Right renal pelvis (tissue), 4 donors: ENCODE measurements around the gene ASF1B. TPM values are rescaled to one million over a fixed set of nuclear protein-coding genes. Genes with fewer than 3 reads are reported as not detected.
A peak's percentile ranks its signal among the peaks of the same experiment; 100 is the strongest.
"Not testable (repeated sequence)": the region's sequence is repeated elsewhere in the genome, so short reads cannot be mapped to it uniquely, and the experiment has no call there.

ENCODE experiments used
- DNase-seq, 4 donors: peaks; one replicate each; pipeline ENCODE4 v3.0.0-alpha.2; 2013; ENCODE audit warnings: low read depth in 4 of 4, low spot score in 3 of 4, missing footprints in 1 of 4
- polyA plus RNA-seq, 4 donors: library from polyadenylated mRNA; unstranded; fragments of 120-200 nt; gene quantifications; one replicate each; pipeline ENCODE4 v1.2.1, GENCODE V29; 2013; ENCODE audit not compliant: insufficient read length in 4 of 4

The ASF1B gene
- 10 to 100 TPM; 17.5 to 22.7 (median 20.4) TPM for polyA plus RNA-seq

DNA sequence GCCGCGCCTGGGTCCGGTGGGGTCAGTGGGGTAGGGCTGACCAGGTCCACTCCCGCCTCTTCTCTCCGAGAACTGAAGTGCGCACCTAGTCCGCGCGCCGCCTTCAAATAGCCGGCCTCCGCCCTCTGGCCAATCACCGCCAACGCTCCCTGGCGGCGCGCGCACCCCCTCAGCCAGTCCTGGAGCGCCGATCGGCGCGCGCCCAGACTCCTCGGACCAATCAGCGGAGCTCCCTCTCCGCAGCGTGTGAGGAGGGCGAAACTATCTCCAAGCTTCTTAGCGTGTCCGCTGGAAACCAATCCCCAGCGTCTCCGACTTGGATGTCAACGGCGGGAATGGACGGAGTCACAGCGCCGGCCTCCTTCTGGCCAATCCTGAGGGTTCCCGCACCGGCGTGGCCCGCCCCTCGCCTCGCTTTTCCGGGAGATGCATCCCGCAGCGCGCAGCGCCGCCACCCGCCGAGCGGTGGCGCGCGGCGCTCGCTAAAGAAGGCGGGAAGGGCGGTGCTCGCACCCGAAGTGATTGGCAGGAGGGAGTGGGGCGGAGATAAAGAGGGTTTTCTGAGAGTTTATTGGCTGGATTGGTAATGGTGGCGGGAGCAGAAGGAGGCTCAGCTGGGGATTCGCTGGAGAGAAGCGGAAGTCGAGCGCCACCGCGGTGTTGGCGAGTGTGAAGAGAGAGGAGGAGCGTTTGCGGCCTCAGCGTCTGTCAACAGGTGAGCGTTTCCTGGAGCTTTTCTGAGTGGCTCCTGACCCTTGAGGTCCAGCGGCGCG is at the start of gene ASF1B:
Gene ASF1B (minus strand): TSS at position 81 of the 773 bp plus-strand sequence. CDS start 133 bp downstream, outside the sequence.
- peak; percentile 98 to 99 (median 98) for DNase-seq

DNA sequence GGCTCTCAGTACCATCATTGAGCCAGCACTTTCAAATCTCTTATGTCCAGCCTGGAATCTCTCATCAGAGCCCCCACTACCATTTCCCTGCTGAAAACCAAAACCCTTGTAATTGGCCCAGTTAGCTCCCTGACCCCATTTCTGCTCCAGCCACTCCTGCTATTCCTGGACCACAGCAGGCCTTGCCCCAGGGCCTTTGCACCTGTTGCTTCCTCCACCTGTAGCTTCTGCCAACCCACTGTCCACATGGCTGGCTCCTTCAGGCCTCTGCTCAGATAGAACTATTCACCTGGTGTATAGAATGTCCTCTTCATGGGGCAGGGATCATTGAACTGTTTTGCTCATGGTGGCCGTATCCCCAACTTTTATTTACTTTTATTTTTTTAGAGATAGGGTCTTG is 49.3 kb upstream of the ASF1B start:
- DNase-seq, result not testable (repeated sequence)

DNA sequence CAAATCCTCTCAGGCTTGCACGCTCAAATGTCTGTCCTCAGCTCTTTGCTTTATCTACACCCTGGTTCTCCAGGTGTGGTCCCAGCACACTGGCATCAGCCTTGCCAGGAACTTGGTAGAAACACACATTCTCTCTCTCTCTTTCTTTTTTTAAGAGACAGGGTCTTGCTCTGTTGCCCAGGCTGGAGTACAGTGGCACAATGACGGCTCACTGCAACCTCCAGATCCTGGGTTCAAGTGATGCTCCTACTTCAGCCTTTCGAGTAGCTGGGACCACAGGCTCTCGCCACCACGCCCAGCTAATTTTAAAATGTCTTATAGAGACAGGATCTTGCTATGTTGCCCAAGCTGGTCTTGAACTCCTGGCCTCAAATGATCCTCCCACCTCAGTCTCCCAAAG is 48.8 kb upstream of the ASF1B start:
- no peak for DNase-seq

DNA sequence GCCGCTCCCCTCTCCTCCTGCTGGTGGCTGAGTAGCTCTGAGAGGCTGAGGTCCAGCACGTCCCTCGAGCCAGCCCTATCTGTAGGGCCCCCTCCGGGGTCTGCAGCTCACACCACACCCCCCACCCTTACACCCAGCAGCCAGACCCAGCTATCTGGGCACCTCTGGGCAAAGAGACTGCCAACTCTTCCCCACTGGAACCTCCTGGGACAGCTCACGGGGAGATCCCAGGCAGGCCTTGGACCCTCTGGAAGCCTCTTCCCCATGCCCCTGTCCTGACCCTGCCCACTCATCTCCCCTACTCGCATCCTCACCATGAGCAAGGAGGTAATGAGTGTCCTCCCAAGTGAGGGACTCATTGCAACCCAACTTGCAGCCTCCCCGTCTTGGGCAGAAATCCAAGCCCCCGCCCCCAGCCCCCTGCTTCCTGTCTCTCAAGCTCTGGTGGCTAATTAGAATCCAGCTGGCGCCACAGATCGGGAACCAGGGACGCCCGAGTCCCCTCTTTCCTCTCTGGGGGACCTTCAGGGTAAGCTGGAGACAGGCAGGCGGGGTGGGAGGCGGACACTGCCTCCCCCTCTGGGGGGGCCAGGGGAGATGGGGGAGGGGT is 47.5 kb upstream of the ASF1B start:
- DNase-seq, result no peak

DNA sequence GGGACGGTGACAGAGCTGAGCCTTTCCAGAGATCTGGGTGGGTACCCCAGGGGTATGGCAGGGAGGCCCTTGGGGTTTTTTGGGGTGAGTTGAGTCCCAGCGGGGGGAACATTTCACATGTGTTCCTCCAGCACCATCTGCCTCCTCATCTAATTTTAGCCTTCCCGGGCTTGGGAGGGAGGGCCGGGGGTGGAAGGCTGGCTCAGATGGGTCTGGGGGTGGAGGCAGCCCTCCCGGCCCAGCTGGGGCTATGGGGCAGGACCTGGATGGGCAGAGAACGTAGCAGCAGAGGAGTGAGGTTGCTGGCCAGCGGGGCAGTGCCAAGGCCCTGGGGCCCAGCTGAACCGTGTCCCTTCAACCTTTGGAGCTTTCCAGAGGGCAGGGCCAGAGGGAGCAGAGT is 46.1 kb upstream of the ASF1B start:
- no peak for DNase-seq

DNA sequence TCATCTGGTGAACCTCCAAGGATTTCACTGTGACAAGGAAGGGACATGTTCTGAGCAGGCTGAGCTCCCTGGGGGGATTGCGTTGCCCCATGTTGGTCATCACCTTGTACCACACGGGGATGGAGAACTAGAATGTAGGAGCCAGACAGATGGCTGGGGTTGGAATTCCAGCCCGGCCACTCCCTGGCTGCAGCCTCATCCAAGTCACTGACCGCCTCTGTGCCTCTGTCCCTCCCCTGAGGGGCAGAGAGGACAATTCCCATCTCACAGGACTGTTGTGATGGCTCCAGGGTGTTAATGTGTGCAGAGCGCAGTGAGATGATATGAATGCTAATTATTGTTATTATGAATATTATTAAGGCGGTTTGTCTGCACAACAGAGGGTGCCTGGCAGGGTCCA is 45.5 kb upstream of the ASF1B start:
- no peak for DNase-seq

DNA sequence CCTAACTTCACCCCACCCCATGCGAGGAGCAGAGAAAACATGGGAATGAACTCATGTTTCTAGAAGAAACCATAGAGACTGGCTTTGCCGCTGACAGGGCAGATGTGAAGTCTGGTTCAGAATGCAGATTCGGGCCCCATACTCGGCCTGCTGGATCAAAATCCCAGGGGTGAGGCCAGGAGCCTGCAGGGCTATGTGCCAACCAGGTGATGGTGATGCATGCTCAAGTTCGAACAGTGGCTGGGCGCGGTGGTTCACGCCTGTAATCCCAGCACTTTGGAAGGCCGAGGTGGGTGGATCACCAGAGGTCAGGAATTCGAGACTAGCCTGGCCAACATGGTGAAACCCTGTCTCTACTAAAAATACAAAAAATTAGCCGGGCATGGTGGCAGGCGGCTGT is 44.8 kb upstream of the ASF1B start:
- not testable (repeated sequence) for DNase-seq

DNA sequence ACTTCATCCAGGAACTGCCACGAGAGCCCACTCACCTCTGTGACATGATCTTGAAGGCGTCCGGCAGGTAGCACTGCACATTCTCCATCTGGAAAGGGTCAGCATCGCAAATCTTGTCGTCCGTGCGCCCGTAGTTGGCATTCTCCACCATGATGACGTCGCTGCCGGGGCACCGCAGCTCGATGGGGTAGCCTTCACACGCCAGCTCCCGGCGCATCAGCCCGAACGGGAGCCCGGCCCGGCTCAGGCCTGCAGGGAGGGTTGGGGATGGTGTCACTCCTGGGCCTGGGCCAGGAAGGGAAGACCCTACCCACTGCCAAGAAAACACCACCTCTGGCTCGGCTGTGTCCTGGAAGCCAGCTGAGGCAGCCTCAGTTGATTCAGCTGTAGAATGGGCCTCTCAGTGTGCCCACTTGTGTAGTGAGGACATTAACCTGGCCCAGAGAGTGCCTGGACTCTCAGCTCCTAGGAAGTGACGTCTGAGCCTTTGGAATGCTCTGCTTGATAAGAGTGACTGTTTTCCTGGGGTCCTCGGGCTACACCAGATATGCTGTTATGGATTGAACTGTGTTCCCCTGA is 41.2 kb upstream of the ASF1B start:
- DNase-seq, result no peak

DNA sequence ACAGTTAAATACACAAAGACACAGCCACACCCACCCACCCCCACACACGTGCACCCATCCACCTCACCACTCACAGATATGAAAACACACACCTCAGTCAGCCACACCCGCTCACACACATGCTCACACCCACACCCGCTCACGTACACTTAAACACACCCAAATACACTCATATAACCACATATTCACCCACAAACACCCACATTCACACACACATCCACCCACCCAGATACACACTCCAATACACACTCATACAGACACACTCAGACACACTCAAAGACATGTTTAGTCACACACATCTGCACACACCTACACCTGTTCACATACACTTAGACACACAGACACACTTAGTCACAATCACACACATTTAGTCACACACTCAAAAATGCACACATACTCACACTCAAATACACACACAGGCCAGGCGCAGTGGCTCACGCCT is 39.0 kb upstream of the ASF1B start:
- DNase-seq, result no peak

DNA sequence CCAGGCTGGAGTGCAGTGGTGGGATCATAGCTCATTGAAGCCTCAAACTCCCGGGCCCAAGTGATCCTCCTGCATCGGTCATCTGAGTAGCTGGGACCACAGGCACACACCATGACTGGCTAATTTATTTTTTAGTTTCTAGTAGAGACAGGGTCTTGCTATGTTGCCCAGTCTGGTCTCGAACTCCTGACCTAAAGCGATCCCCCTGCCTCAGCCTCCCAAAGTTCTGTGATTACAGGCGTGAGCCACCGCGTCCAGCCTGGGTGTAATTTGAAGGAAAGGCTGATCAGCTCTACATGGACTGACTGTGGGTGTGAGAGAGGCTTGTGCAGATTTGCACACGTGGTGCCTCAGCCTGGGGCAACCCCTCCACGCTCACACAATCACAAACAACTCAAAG is 38.5 kb upstream of the ASF1B start:
- no peak for DNase-seq

DNA sequence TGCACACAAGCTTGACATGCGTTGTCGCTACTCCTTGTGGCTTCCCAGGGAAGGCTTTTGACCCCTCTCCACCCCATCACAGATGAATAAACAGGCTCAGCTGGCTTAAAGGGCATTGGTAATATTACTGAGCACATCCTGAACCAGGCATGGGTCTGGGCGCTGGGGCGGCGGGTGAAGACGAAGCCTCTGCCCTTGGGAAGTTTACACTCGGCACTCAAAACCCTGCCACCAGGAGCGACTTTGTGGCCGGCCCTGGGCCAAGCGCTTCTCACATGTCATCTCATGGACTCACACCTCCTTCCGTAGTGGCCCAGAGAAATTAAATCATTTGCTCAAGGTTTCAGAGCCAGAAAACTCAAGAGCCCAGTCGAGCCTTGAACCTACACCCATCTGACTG is 32.6 kb upstream of the ASF1B start:
- DNase-seq, result no peak

DNA sequence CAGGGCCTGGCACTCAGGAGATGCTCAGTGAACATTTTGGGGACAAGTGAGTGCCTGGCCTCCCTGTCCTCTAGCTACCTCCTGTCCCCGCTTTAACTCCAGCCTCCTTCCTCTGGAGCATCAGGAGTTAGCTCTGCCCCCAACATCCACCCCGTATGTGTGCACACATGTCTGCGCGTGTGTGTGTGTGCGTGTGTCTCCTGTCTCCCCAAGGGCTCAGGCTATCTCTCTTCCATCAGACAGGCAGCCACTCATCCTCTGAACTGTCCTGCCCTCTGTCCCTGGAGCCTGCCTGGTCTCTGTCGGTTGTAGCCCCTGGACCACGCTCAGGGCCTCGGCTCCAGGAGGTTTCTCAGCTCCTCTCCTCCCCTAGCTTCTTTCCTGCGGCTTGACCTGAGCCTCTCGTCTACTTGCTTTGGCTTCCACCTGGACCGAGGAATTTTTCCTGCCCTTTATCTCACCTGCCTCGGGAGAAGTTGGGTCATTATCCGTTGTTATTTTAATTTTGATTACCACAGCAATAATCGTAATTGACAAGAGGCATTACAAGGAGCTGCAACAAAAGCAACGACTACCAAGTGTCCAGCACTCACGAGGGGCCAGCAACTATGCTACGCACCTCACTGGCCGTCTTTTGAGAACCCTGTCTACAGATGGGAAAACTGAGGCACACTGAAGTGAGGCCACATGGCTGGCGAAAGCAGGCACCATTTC is 32.0 kb upstream of the ASF1B start:
- DNase-seq, result no peak

DNA sequence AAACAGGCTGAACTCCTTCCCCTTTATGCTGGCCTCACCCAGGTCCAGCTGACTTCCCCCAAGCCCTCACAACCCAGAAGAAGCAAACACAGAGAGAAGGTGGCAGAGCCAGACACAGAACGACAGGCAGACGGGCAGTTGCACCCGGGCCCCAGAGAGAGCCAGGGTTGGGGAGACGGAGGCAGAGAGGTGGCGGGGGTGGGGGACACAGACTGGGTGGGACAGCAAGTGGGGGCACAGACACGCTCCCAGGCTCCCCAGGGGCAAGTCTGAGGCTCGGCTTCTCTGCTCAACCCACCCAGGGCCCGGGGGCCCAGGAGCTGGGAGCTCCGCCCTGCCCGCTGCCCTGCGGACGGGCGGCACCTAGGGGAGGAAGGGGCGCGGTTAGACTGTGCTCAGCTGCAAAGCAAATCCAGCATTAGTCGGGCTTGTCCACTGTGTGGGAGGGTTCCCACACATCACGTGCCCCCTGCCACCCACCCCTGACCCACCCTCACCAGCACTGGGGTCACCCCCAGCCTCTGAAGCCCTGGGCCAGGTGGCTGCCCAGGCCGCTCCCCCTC is 31.3 kb upstream of the ASF1B start:
- no peak for DNase-seq

DNA sequence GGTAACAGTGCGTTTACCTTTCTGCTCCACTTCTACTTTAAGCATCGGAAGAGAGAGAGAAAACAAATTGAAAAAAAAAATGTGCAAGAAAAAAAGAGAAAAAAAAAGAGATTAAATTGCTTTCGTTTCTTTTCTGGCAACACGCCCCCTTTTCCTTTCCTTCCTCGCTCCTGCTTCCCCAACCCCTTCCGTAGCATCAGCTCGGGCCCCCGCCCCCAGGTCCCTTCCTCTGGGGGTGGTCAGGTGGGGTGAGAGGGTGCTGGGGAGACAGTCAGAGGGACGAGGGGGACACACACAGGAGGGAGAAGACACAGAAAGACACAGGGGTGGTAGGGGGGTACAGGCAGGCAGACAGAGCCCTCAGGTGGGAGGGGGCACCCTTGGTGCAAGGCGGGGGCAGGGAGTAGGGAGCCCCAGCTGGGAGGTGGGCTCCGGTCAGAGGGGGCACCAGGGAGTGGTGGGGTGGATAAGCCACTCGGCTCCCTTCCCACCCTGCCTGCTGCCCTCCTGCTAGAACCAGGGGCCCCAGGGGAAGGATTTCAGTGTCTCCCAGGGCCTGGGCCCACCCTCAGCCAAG is 30.7 kb upstream of the ASF1B start:
- no peak for DNase-seq

DNA sequence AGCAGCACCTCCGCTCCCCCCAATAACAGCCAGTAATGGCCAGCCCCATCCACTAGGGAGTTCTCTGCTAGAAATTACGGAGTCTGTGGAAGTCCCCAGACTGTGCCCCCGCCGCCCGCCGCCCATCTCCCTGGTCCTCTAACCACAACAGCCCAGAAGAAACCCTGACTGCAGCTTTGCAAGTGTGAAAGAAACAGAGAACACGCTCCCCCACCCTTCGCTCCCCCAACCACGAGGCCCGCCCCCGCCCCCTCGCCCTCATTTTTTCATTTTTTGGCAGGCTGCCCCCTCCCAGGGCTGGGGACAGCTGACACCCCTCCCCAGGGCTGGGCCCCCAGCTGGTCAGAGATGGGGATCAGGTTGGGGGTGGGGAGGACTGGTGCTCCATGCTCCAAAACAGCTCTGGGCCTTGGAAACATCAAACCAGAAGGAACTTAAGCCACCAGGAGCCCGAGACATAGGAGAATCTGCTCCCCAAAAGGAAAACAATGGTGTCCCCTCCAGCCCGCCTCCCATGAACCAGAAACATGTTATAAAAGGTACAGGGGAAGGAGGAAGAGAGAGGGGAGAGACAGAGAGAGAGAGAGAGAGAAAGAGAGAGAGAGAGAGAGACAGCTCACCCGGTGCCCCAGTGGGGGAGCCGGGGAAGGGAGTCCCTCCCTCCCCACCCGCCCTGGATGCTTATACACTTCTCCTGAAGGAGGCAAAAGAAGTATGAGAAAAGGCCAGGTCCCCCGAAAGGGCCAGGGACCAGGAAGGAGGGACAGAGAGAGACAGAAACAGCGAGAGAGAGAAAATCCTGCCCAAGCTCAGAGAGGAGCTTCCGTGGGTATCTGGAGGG is 29.8 kb upstream of the ASF1B start:
- no peak for DNase-seq

DNA sequence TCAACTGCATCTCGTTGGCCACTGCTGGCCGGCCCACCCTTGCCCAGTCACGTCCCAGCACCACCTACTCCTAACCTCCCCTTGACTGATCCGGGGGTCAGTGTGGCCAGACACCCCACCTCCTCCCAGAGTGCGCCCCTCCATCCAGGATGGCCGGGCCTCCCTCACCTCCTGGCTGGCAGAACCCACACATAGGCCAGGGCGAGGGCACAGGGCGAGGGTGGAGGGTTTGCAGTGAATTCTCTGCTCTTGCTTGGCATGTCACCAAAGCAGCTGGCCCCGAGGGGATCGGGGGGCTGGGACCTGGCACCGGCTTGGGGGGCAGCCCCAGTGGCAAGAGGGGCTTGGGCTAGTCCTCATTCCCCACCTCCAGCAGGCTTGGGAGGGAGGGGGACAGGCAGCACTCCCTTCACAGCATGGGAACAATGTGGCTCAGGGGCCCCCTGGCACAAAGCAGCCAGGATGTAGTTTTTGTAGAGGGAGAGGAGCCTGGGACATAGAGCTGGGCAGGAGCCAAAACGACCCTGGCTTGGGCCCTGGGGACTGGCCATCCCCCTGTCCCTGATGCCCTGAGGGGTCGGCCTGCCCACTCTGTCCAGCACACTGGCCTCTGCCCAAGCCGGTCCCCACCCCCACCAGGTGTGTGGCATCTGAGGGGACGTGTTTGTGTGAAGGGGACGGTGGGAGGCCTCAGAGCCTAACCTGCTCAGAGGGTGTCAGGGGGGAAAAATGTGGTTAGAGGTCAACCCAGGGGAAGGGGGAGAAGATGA is 28.5 kb upstream of the ASF1B start:
- no peak for DNase-seq

DNA sequence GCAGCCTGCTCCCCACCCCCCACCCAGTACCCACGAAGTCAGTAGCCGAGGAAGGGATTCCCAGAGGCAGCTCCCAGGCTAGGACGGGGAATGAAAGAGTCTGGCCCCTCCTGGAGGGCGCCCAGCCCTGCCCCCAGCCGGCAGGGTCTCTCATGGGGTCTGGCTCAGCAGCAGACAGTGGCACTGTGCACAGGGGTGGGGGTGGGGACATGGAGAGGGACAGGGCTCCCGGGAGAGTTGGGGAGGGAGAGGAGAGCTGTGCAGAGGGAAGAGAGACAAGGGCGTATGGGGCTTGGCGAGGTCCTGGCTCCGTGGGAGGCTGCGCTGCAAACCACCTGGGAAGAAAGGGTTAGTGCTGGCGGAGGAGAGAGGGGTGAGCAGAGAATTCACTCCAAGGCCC is 27.7 kb upstream of the ASF1B start:
- no peak for DNase-seq

DNA sequence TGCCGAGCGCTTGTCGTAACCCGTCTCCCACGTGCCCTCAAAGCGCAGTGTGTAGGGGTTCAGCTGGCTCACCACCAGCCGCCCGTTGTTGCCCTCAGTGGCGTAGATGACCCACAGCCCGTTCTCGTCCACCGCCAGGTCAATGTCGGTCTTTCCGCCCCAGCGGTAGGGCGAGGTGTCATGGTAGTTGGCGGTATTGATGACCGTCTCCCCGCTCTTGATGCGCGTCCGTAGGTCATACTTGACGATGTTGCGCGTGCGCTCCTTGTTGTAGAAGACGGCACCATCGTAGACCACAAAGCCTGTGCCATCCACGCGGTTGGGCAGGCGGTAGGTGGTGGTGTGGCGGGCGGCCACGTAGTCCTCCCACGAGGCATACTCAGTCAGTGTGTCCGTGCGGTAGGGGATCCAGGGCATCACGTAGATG is 26.5 kb upstream of the ASF1B start:
- DNase-seq, result no peak

DNA sequence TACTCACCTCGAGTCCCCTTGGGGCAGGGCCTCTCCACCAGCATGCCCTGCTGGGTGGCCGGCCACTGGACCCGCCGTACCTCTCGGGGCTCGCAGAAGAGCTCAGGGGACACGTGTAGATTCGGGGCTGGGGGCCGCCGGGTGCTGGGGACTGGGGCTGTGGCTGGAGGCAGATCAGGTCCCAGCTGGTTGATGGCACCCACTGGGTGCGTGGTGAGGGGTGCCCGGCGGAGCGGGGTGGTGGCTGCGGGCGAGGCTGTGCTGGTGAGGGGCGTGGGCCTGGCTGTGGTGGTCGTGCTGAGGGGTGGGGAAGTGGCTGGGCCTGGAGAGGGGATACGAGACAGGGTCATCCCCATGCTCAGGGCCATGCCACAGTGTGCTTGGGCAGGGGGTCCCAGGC is 24.9 kb upstream of the ASF1B start:
- DNase-seq, result no peak
